Measurements from ENCODE around the gene CABLES1.

Gene CABLES1

DNA sequence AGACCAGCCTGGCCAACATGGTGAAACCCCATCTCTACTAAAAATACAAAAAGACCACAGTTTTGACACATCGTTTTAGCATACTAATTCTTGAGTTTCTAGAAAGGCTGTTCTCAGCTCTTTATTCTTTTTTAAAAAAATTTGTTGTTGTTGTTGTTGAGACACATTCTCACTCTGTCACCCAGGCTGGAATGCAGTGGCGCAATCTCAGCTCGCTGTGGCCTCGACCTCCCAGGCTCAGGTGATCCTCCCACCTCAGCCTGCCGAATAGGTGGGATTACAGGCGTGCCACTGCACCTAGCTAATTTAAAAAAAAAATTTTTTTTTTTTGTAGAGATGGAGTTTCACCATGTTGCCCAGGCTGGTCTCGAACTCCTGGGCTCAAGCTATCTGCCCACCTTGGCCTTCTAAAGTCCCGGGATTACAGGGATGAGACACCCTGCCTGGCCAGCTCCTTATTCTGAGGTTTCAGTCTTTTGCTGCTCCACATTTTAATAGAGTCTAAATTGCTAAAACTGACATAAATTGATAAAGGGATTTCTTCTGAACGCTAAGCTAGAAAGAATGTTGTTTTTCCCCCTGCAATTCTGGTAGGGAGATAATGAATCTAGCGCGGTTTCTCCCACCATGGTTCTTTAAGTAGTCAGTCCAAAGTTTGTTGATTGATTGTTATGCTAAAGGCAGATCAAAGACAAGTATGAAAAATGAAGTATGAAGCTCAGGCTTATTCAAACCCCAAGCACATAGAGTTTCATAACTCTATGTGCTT is 32.6 kb upstream of the CABLES1 start:
- H2AFZ ChIP-seq (ENCODE audit: low read depth, low read length, severe bottlenecking), result no peak overlapping the region
- no peaks in the 10 kb centered on the region for H3F3A ChIP-seq (ENCODE audit: insufficient read depth)
- no peak overlapping the region for H3K4me3 ChIP-seq (ENCODE audit: insufficient read depth, low read length, poor library complexity, severe bottlenecking)
- H3K27me3 ChIP-seq (ENCODE audit: low read length), result no peaks in the 10 kb centered on the region
- no peaks in the 10 kb centered on the region for H3K79me2 ChIP-seq (ENCODE audit: insufficient read depth, low read length)
- no peak for TF ChIP-seq EZH2phosphoT487 (conservative IDR thresholded peaks at IDR 0.05; ENCODE audit: low read length)
- TF ChIP-seq, protein P1, sequence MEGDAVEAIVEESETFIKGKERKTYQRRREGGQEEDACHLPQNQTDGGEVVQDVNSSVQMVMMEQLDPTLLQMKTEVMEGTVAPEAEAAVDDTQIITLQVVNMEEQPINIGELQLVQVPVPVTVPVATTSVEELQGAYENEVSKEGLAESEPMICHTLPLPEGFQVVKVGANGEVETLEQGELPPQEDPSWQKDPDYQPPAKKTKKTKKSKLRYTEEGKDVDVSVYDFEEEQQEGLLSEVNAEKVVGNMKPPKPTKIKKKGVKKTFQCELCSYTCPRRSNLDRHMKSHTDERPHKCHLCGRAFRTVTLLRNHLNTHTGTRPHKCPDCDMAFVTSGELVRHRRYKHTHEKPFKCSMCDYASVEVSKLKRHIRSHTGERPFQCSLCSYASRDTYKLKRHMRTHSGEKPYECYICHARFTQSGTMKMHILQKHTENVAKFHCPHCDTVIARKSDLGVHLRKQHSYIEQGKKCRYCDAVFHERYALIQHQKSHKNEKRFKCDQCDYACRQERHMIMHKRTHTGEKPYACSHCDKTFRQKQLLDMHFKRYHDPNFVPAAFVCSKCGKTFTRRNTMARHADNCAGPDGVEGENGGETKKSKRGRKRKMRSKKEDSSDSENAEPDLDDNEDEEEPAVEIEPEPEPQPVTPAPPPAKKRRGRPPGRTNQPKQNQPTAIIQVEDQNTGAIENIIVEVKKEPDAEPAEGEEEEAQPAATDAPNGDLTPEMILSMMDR (IDR thresholded peaks at IDR 0.05; ENCODE audit: insufficient read depth, low read length, poor library complexity, severe bottlenecking), result no peak
- H3K9me2 ChIP-seq (replicated peaks; ENCODE audit: insufficient read depth, low read length), result no peaks in the 10 kb centered on the region
- no peak overlapping the region for H3K27ac ChIP-seq (ENCODE audit: low read depth, low read length)
- no peak overlapping the region for H3K9ac ChIP-seq (ENCODE audit: low read length)
- no peaks in the 10 kb centered on the region for H3K36me3 ChIP-seq (ENCODE audit: low read length)
- H4K20me1 ChIP-seq (ENCODE audit: low read depth, low read length), result no peaks in the 10 kb centered on the region
- H3K4me2 ChIP-seq (ENCODE audit: low read depth, low read length, poor library complexity, severe bottlenecking), result no peak overlapping the region
- no peaks in the 10 kb centered on the region for H3K9me3 ChIP-seq (ENCODE audit: insufficient read depth, low read length)

GRCh38 chr18:23103449-23103848 is 31.8 kb upstream of the CABLES1 start:
- H3K27ac ChIP-seq (ENCODE audit: low read depth, low read length), result no peak overlapping the region

GRCh38 chr18:23105030-23105429 is 30.3 kb upstream of the CABLES1 start:
- no peaks in the 10 kb centered on the region for H3K9me2 ChIP-seq (replicated peaks; ENCODE audit: insufficient read depth, low read length)
- H3K27me3 ChIP-seq (ENCODE audit: low read length), result no peaks in the 10 kb centered on the region
- H4K20me1 ChIP-seq (ENCODE audit: low read depth, low read length), result no peaks in the 10 kb centered on the region
- H3K36me3 ChIP-seq (ENCODE audit: low read length), result no peaks in the 10 kb centered on the region
- H3K27ac ChIP-seq (ENCODE audit: low read depth, low read length), result no peak overlapping the region
- H3K9me3 ChIP-seq (ENCODE audit: insufficient read depth, low read length), result no peaks in the 10 kb centered on the region
- no peak overlapping the region for H3K4me2 ChIP-seq (ENCODE audit: low read depth, low read length, poor library complexity, severe bottlenecking)
- no peaks in the 10 kb centered on the region for H3F3A ChIP-seq (ENCODE audit: insufficient read depth)
- H2AFZ ChIP-seq (ENCODE audit: low read depth, low read length, severe bottlenecking), result no peak overlapping the region
- H3K4me3 ChIP-seq (ENCODE audit: insufficient read depth, low read length, poor library complexity, severe bottlenecking), result no peak overlapping the region
- H3K79me2 ChIP-seq (ENCODE audit: insufficient read depth, low read length), result no peaks in the 10 kb centered on the region
- H3K9ac ChIP-seq (ENCODE audit: low read length), result no peak overlapping the region
- TF ChIP-seq EZH2phosphoT487 (conservative IDR thresholded peaks at IDR 0.05; ENCODE audit: low read length), result no peak

More at GRCh38 chr18:23103449-23103848, 31.8 kb upstream of the CABLES1 start:
- Histone ChIP-seq H3K9me2 (replicated peaks; ENCODE audit: insufficient read depth, low read length) (no peaks in the 10 kb centered on the region), H3K36me3 (ENCODE audit: low read length) (no peaks in the 10 kb centered on the region), H3K4me3 (ENCODE audit: insufficient read depth, low read length, poor library complexity, severe bottlenecking) (no peak overlapping the region), H4K20me1 (ENCODE audit: low read depth, low read length) (no peaks in the 10 kb centered on the region), H3K9ac (ENCODE audit: low read length) (no peak overlapping the region), H3K27me3 (ENCODE audit: low read length) (no peaks in the 10 kb centered on the region), H2AFZ (ENCODE audit: low read depth, low read length, severe bottlenecking) (no peak overlapping the region), H3K4me2 (ENCODE audit: low read depth, low read length, poor library complexity, severe bottlenecking) (no peak overlapping the region), H3F3A (ENCODE audit: insufficient read depth) (no peaks in the 10 kb centered on the region), H3K9me3 (ENCODE audit: insufficient read depth, low read length) (no peaks in the 10 kb centered on the region), H3K79me2 (ENCODE audit: insufficient read depth, low read length) (no peaks in the 10 kb centered on the region)
- TF ChIP-seq, protein P1 (IDR thresholded peaks at IDR 0.05; ENCODE audit: insufficient read depth, low read length, poor library complexity, severe bottlenecking), result no peak
- no peak for TF ChIP-seq EZH2phosphoT487 (conservative IDR thresholded peaks at IDR 0.05; ENCODE audit: low read length)

DNA sequence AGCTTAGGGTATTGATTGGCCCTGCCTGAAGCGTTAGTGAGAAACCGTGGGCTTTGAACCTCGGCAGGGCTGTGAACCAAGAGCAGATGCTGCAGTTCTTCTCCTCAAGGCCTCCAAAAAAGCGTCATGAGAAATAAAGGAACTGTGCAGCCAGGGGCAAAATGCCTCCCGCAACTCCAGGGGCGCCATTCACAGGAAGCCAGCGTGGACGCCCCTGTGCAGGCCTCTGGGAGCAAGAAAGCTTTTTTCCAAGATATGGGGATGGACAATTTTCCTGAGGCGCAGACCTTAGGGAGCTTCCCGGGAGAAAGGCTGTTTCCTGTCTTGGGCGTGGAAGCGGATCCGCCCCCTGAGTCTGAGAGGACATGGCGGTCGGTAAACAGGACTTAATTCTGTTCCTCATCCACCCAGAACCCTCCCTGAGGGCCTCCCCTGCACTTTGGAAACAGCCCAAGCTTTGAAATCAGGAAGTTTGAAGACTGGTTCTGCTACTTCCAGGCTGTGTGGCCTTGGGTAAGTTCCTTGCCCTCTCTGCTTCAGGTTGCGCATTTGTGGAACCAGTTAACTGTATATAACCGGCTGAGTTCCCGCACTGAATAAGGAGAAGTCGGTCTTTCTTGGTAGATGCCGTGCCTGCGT is 29.6 kb upstream of the CABLES1 start:
- Histone ChIP-seq H3K4me3 (ENCODE audit: insufficient read depth, low read length, poor library complexity, severe bottlenecking) (no peak overlapping the region), H3K36me3 (ENCODE audit: low read length) (no peaks in the 10 kb centered on the region), H2AFZ (ENCODE audit: low read depth, low read length, severe bottlenecking) (no peak overlapping the region), H3K4me2 (ENCODE audit: low read depth, low read length, poor library complexity, severe bottlenecking) (no peak overlapping the region), H3K79me2 (ENCODE audit: insufficient read depth, low read length) (no peaks in the 10 kb centered on the region), H3K27me3 (ENCODE audit: low read length) (no peaks in the 10 kb centered on the region), H3K9me3 (ENCODE audit: insufficient read depth, low read length) (no peaks in the 10 kb centered on the region), H3K27ac (ENCODE audit: low read depth, low read length) (no peak overlapping the region), H3K9ac (ENCODE audit: low read length) (no peak overlapping the region), H4K20me1 (ENCODE audit: low read depth, low read length) (no peaks in the 10 kb centered on the region), H3F3A (ENCODE audit: insufficient read depth) (no peaks in the 10 kb centered on the region), H3K9me2 (replicated peaks; ENCODE audit: insufficient read depth, low read length) (no peaks in the 10 kb centered on the region)
- no peak for TF ChIP-seq EZH2phosphoT487 (conservative IDR thresholded peaks at IDR 0.05; ENCODE audit: low read length)

Data from SU-DHL-6 (cell line).